ENCODE results near the gene SYTL3. TPM values are rescaled to one million over a fixed set of nuclear protein-coding genes. Genes with fewer than 3 reads are reported as not detected.
A peak's percentile ranks its signal among the peaks of the same experiment; 100 is the strongest.
"Not testable (repeated sequence)": the region's sequence is repeated elsewhere in the genome, so short reads cannot be mapped to it uniquely, and the experiment has no call there.

Gene SYTL3
- total RNA-seq, 2 donors from 2014 or later = 0.58 to 0.79 TPM

- H3K27ac ChIP-seq (ENCODE audit: low read depth, low read length) = no peak overlapping the region
- no peaks in the 10 kb centered on the region for H3K4me1 Mint-ChIP-seq
Observed at GRCh38 chr6:158604048-158604406, 45.8 kb upstream of the SYTL3 start.

GRCh38 chr6:158605266-158605878 is 44.5 kb upstream of the SYTL3 start:
- Histone ChIP-seq H3K9ac (ENCODE audit: extremely low read depth, low read length, poor library complexity, severe bottlenecking) (no peak overlapping the region), H3K4me1 (ENCODE audit: control insufficient read depth, insufficient read depth, low read length) (peaks cover 7% of the 10 kb centered on the region), H3K36me3 (ENCODE audit: control insufficient read depth, insufficient read depth, low read length) (peaks cover 59% of the 10 kb centered on the region), H3K9me3 (ENCODE audit: control insufficient read depth, low read length) (no peaks in the 10 kb centered on the region), H3K4me3 (ENCODE audit: low read length) (no peak overlapping the region), H3K27me3 (ENCODE audit: control insufficient read depth, insufficient read depth, low read length, poor library complexity, severe bottlenecking) (no peaks in the 10 kb centered on the region), H3K27ac (ENCODE audit: low read depth, low read length) (no peak overlapping the region)
- WGBS, 2 experiments (ENCODE audit: insufficient coverage in 1 of 2, insufficient read length in 1 of 2) = 79 to 82% methylated on average over 10 to 13 of the region's 13 CpGs
- Mint-ChIP-seq H3K36me3 (ENCODE audit: low read depth) (peaks cover 48% of the 10 kb centered on the region), H3K9me3 (no peaks in the 10 kb centered on the region), H3K4me3 (no peak overlapping the region), H3K4me1 (no peaks in the 10 kb centered on the region), H3K27ac (no peak overlapping the region), H3K27me3 (ENCODE audit: insufficient read depth) (no peaks in the 10 kb centered on the region)
- peak; percentile 82 for TF ChIP-seq CTCF (conservative IDR thresholded peaks at IDR 0.05)
- DNase-seq = peak; percentile 93

More at GRCh38 chr6:158604048-158604406, 45.8 kb upstream of the SYTL3 start:
- Histone ChIP-seq H3K4me1 (ENCODE audit: control insufficient read depth, insufficient read depth, low read length) (no peaks in the 10 kb centered on the region), H3K27me3 (ENCODE audit: control insufficient read depth, insufficient read depth, low read length, poor library complexity, severe bottlenecking) (no peaks in the 10 kb centered on the region), H3K36me3 (ENCODE audit: control insufficient read depth, insufficient read depth, low read length) (peaks cover 48% of the 10 kb centered on the region), H3K4me3 (ENCODE audit: low read length) (no peak overlapping the region), H3K9me3 (ENCODE audit: control insufficient read depth, low read length) (no peaks in the 10 kb centered on the region), H3K9ac (ENCODE audit: extremely low read depth, low read length, poor library complexity, severe bottlenecking) (no peak overlapping the region)
- no peak for DNase-seq
- WGBS, 2 experiments (ENCODE audit: insufficient coverage in 1 of 2, insufficient read length in 1 of 2) = 93 to 99% methylated on average over 6 of the region's 6 CpGs
- Mint-ChIP-seq H3K9me3 (no peaks in the 10 kb centered on the region), H3K27me3 (ENCODE audit: insufficient read depth) (no peaks in the 10 kb centered on the region), H3K36me3 (ENCODE audit: low read depth) (peaks cover 44% of the 10 kb centered on the region), H3K27ac (peak overlapping the region; percentile 9), H3K4me3 (no peak overlapping the region)
- no peak for TF ChIP-seq CTCF (conservative IDR thresholded peaks at IDR 0.05)

DNA sequence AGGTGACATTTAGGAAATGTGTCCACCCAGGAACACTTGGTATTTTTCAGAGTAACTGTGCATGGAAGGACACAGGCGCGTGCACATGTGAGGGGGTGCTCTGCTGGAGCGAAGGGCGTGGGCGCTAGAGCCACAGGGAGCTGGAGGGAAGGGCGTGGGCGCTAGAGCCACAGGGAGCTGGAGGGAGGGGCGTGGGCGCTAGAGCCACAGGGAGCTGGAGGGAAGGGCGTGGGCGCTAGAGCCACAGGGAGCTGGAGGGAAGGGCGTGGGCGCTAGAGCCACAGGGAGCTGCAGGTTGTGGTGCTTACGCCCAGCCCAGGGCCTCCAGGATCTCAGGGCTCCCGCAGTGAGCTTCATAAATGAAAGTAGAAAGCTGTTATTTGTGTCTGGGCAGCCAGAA is 43.8 kb upstream of the SYTL3 start:
- not testable (repeated sequence) for H3K9me3 Mint-ChIP-seq; H3K27ac Mint-ChIP-seq; DNase-seq; H3K4me3 Mint-ChIP-seq; H3K9me3 ChIP-seq (ENCODE audit: control insufficient read depth, low read length); H3K27me3 Mint-ChIP-seq (ENCODE audit: insufficient read depth); H3K4me3 ChIP-seq (ENCODE audit: low read length); H3K27me3 ChIP-seq (ENCODE audit: control insufficient read depth, insufficient read depth, low read length, poor library complexity, severe bottlenecking); H3K4me1 Mint-ChIP-seq; H3K9ac ChIP-seq (ENCODE audit: extremely low read depth, low read length, poor library complexity, severe bottlenecking); H3K27ac ChIP-seq (ENCODE audit: low read depth, low read length)
- H3K36me3 Mint-ChIP-seq (ENCODE audit: low read depth) = peaks cover 50% of the 10 kb centered on the region
- H3K36me3 ChIP-seq (ENCODE audit: control insufficient read depth, insufficient read depth, low read length) = peaks cover 65% of the 10 kb centered on the region
- H3K4me1 ChIP-seq (ENCODE audit: control insufficient read depth, insufficient read depth, low read length) = peaks cover 12% of the 10 kb centered on the region
- WGBS, 2 experiments (ENCODE audit: insufficient coverage in 1 of 2, insufficient read length in 1 of 2) = 91 to 93% methylated on average over 9 to 15 of the region's 15 CpGs

DNA sequence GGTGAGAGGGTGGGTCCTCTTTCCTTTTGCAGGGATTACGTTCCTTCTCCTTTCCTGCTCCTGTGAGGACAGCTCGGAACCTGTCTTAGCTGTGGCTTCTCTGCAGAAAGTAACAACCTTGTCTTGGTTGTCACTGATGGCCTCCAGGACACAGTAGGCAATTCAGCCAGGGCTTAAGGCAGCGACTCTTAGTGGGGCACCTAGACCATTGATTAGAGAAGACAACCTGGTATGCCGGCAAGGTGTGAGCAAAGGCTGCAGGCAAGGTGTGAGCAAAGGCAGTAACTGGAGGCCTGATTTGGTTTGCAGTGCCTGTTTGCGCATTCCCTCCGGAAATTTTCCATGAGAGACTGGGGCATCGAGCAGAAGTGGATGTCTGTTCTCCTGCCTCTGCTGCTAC is 42.9 kb upstream of the SYTL3 start:
- TF ChIP-seq CTCF (conservative IDR thresholded peaks at IDR 0.05) = no peak
- Mint-ChIP-seq H3K27me3 (ENCODE audit: insufficient read depth) (no peaks in the 10 kb centered on the region), H3K4me1 (peaks cover 14% of the 10 kb centered on the region), H3K27ac (no peak overlapping the region), H3K36me3 (ENCODE audit: low read depth) (peaks cover 48% of the 10 kb centered on the region), H3K9me3 (no peaks in the 10 kb centered on the region), H3K4me3 (no peak overlapping the region)
- Histone ChIP-seq H3K4me3 (ENCODE audit: low read length) (no peak overlapping the region), H3K36me3 (ENCODE audit: control insufficient read depth, insufficient read depth, low read length) (peaks cover 63% of the 10 kb centered on the region), H3K9me3 (ENCODE audit: control insufficient read depth, low read length) (no peaks in the 10 kb centered on the region), H3K27ac (ENCODE audit: low read depth, low read length) (no peak overlapping the region), H3K4me1 (ENCODE audit: control insufficient read depth, insufficient read depth, low read length) (peaks cover 16% of the 10 kb centered on the region), H3K27me3 (ENCODE audit: control insufficient read depth, insufficient read depth, low read length, poor library complexity, severe bottlenecking) (no peaks in the 10 kb centered on the region), H3K9ac (ENCODE audit: extremely low read depth, low read length, poor library complexity, severe bottlenecking) (no peak overlapping the region)
- DNase-seq = no peak
- 86 to 93% methylated on average over 6 to 7 of the region's 7 CpGs for WGBS, 2 experiments (ENCODE audit: insufficient coverage in 1 of 2, insufficient read length in 1 of 2)

Data from endodermal cell (in vitro differentiated cells).